GM19238 (cell line): ENCODE data around the gene DHRS3.

ENCODE experiments used
- DNase-seq: peaks from one replicate; pipeline ENCODE4 v3.0.0; 2011; ENCODE audit warnings: low spot score; ENCODE audit not compliant: insufficient read length

DHRS3 gene

GRCh38 chr1:12554521-12555305 lies 63.3 kb downstream of the DHRS3 start:
- no peak for DNase-seq

DNA sequence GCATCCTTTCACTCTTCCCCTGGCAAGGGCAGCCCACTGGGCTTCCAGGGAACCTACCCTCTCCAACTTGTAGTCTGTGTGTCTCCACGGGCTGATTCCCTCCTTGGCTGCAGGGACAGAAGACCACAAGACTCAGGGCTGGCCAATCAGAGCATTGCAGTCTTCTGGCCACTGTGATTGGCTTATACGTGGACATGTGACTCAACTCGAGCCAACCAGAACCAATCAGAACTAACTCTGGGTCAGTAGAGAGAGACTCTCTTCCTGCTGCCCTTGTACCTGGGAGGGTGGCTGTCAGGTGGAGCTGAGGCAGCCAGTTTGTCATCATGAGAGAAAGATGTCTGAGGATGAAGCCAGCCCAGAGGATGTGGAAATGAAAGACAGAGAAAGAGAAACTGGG lies 64.0 kb downstream of the DHRS3 start:
- DNase-seq, result no peak

DNA sequence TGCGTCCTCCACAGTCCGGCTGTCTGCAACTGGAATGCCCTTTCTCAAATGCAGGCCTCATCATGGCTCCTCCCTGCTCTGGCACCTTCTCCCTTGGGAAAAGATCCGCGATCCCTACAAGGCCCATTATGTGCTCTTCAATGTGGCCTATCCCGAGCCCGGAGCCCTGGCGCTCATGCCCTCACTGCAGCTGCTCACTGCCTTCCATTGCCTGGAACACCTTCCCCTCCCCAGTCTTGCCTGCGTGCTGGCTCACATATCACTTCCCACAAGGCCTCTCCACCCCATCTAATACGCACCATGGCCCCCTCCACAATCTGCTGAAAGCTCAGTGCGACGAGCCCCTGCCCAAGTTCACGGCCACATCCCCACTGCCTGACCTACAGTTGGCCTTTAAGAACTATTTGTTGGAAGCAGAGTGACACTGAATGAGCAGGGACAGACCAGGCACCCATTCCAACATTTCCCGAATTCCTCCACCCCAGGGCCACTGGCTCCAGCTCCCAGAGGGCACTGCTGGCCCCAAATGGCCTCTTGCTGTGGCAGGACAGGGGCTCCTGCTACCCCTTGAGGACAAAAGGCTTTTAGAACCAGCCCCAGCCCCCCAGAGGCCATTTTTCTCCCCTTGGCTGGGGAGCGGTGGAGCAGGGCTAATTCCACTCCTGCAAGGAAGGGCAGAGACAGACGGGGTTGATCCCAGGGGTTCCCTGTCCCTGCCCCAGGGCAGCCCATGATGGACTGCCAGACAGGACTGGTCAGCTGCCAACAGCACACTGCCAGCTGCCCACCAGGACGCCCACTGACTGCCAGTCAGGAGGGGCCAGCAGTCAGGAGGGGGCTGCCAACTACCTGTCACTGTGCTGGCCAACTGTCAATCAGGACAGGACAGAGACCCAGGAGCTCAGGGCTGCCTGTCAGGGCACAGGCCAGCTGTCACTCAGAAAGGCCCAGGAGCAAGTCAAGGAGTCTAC lies 64.8 kb downstream of the DHRS3 start:
- DNase-seq, result no peak

GRCh38 chr1:12552111-12552888 lies 65.7 kb downstream of the DHRS3 start:
- no peak for DNase-seq

DNA sequence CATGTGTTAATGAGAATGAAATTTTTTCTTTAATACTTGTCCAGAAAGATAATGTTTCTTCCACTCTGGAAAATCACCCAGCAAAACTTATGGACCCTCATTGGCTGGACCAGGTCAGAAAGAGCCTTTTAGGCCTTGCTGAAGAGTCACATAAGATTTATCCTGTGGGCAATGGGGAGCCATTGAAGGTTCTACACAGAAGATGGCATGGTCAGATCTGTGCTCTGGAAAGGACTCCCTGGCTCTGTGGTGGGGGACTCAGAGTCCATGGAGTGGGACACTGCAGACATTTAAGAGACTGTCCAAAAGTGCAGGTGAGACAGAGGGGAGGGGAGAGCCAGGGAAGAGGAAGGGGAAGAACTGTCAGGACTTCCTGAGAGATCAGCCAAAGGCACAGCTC lies 66.4 kb downstream of the DHRS3 start:
- no peak for DNase-seq

DNA sequence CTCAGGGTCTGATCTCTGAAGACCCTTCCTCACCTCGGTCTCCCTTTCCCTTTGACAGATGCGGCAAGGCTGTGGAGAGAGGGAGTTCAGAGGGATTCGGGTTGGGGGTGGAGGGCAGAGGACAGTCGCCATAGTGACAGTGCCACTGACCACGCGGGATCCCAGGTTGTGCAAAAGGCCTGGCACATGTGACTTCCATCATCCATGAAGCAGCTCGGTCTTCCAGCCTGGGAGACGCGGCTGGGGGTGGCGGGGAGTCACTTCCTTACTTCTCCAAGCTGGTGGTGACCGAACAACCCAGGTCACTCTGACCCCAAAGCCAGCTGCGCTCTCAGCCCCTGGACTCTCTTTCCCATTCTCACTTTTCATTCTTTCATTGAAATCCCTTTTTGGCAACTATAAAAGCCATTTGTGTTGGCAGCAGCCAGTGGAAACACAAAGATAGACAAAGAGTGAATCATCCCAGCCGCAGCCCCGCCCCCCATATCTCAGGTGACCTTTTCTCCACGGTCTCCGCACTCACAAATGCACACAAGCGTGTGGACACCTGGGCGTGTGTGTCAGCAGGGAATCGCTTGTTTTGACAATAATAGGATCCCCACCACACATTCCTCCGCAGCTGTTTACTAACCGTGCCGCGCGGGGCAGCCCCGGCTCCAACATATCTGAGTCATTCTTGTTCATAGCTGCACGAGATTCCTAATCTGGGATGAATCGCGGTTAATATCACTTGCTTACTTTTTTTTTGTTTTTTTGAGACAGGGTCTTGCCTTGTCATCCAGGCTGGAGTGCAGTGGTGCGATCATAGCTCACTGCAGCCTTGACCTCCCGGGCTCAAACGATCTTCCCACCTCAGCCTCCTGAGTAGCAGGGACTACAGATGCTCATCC lies 68.3 kb downstream of the DHRS3 start:
- DNase-seq, result no peak

DNA sequence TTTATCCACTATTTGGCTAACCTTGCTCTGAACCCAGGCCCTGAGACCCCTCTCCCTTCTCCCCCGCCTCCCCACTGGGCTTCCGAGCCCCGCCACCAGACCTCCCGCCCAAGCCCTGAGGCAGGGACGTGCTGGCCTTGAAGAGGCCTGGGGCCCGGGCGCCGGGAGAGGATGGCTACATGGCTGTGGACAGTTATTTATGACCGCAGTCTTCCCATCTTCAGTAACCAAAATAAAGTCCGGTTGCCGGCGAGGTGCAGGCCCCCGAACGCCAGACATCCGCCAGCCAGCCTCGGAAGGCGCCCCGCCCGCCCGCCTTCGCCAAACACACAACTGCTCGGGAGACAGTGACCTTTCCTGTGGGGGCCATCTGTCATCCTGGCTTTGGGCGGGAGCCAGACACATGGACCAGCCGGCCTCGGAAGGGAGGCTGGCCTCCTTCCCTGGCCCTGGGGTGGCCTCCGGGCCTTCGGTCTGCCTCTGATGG lies 69.0 kb downstream of the DHRS3 start:
- no peak for DNase-seq

GRCh38 chr1:12548279-12548972 lies 69.6 kb downstream of the DHRS3 start:
- DNase-seq, result no peak

DNA sequence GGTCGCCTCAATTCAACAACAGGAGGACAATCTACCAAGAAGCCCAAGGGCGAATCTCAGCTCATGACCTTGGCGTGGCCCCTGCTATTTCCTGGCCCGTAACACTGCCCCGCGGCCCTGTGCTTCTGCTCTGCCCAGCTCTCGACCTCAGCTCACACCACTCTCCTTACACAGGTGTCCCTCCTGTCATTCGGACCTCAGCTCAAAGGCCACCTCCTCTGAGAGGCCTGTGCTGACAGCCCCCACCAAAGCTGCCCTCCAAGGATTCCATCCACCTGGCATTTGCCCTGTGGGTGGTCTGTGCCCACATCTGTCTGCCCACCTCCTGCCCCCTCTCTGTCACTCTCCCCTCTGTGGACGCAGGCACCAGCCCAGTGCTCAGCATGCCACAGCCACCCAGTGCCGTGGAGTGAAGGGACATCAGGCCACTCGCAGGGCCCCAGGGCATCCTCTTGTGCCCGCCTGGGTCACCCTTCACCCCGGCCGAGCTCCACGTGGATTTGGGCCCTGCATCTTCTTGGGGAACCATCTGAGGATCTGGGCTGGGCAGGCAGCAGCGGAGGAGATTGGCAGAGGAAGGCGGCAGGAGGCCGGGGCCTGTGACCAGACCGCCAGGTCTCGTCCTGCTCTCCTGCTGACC lies 70.3 kb downstream of the DHRS3 start:
- no peak for DNase-seq

DNA sequence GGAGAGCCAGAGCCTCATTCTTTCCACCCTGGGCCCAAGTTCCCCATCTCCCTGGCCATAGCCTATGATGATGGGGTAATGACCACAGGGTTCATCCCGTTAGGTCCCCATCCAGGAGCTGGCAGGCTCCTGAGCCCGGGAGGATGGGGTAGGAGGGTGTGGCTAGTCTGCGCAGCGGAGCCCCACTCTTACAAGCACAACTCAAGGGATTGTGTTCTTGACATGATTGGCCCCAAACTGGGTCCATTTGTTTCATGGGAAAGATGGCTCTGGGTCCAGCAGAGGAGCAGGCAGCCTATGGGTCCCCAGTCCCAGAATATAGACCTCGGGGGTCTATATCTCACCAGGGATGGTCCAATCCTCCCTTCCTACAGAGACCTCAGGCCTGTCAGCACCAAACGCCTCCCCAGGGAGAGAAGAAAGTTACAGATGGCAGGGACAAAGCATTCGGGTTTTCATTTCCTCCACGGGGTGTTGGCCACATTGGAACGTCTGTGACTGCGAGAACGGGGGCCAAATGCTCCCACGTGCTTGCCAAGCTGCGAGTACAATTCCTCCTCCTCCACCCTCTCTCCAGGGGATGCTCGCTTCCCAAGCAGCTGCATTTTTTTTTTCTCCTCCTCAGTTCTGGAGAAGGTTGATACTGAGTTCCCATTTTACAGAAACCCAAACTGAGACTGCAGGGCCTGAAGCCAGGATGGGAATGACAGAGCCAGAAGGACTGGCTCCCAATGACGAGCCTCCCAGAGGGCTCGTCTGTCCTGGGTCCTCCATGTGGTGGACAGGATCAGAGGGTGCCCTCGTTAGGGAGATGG lies 71.0 kb downstream of the DHRS3 start:
- no peak for DNase-seq

DNA sequence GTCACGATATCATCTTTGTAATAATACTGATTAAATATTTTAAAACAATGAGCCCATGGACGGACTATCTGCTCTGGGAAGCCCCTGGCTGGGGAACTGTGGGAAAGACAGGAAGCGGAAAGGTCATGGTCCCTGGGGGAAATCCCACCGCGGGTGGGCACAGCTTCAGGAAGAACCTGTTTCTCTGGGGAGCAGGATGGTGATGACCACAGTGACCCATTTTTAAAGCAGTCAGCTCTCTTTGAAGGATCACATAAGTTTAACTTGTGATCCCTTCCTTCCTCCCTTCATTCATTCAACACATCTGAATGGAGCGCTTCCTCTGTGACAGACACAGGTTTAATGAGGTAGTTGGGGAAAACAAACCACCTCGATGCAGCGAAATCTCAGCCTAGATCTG lies 73.0 kb downstream of the DHRS3 start:
- no peak for DNase-seq

- DNase-seq, result no peak
These were observed 73.7 kb downstream of the DHRS3 start for GRCh38 chr1:12544357-12544756.

GRCh38 chr1:12543740-12544154 lies 74.3 kb downstream of the DHRS3 start:
- DNase-seq, result no peak

DNA sequence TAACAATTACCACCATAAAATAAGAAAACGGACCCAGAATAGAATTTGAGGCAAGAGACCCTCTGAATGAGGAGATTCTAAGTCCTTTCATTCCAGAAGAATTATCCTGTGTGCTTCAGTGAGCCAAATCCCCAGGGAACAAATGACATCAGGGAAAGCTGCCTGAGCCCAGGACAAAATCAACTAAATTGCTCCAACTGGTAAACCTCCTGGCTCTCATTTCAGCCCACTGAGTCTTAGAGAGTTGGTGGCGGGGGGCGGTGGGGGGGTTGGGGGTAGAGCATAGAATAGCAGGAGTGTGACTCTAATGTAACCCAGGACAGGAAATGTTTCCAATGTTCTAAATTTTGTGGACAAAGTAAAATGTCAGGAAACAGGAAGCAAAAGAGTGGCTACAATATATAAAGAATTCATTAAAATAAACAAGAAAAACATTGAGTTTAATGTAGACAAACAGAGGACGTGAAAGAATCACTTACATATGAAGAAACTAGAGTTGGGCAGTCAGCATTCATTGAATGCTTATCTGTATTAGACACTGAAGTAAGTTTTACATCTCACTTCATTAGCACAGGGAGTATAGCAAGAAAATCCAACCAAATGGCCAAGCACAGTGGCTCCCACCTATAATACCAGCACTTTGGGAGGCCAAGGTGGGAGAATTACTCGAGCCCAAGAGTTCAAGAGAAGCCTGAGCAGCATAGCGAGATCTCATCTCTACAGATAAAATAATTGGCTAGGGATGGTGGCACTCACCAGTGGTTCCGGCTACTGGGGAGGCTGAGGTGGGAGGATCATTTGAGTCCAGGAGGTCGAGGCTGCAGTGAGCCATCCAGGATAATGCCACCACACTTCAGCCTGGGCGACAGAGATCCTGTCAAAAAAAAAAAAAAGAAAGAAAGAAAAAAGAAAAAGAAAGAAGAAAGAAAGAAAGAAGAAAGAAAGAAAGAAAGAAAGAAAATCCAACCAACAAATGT lies 75.1 kb downstream of the DHRS3 start:
- DNase-seq, result no peak

DNA sequence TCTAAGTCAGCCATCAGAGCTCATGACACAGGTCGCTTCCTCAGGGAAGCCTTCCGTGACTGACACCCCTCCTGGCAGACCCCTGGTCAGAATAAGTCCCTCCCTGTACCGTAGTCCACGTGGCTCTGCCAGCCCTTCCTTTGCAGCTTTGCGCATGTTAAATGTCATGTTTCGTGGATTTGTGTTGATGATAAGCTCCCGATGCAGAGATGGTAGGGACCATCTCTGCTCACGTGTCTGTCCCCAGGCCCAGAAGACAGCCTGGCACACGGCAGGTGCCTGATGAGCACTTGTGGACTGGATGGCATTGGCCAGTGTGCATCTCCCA lies 75.9 kb downstream of the DHRS3 start:
- DNase-seq, result no peak

- DNase-seq, result no peak
These were observed 76.5 kb downstream of the DHRS3 start for GRCh38 chr1:12541274-12542137.
